HG03139 (cell line): ENCODE results near the gene MYCBPAP.
"Not testable (repeated sequence)": the region's sequence is repeated elsewhere in the genome, so short reads cannot be mapped to it uniquely, and the experiment has no call there.

Experiments
- ATAC-seq: cut with Tn5 transposase; IDR thresholded peaks from one replicate; pipeline ENCODE4 v1.9.1; 2021; ENCODE audit not compliant: unreplicated experiment

MYCBPAP gene

GRCh38 chr17:50470426-50470825 is 37.8 kb upstream of the MYCBPAP start:
- ATAC-seq, result no peak

GRCh38 chr17:50471009-50471905 is 37.0 kb upstream of the MYCBPAP start:
- ATAC-seq, result no peak

- no peak for ATAC-seq
These were observed 36.0 kb upstream of the MYCBPAP start for GRCh38 chr17:50472286-50472685.

GRCh38 chr17:50472761-50473161 is 35.5 kb upstream of the MYCBPAP start:
- ATAC-seq, result not testable (repeated sequence)

- no peak for ATAC-seq
These were observed 34.3 kb upstream of the MYCBPAP start for GRCh38 chr17:50473901-50474300.

- no peak for ATAC-seq
These were observed 33.7 kb upstream of the MYCBPAP start for GRCh38 chr17:50474523-50474922.

GRCh38 chr17:50475362-50475761 is 32.9 kb upstream of the MYCBPAP start:
- ATAC-seq, result no peak

- not testable (repeated sequence) for ATAC-seq
These were observed 32.3 kb upstream of the MYCBPAP start for GRCh38 chr17:50475775-50476544.

- ATAC-seq, result no peak
These were observed 31.5 kb upstream of the MYCBPAP start for GRCh38 chr17:50476545-50477315.

- no peak for ATAC-seq
These were observed 30.3 kb upstream of the MYCBPAP start for GRCh38 chr17:50477976-50478375.

- peak; percentile 83 for ATAC-seq
These were observed 29.6 kb upstream of the MYCBPAP start, which contains the start of gene RSAD1 for GRCh38 chr17:50478391-50479381. TSS of gene RSAD1 (plus strand) at chr17:50478860. CDS start at chr17:50478885, 25 bp downstream.

GRCh38 chr17:50479522-50480141 is 28.6 kb upstream of the MYCBPAP start:
- no peak for ATAC-seq

GRCh38 chr17:50480142-50480764 is 28.0 kb upstream of the MYCBPAP start:
- no peak for ATAC-seq

GRCh38 chr17:50480854-50481490 is 27.3 kb upstream of the MYCBPAP start:
- ATAC-seq, result no peak

GRCh38 chr17:50481648-50482047 is 26.6 kb upstream of the MYCBPAP start:
- no peak for ATAC-seq

- no peak for ATAC-seq
These were observed 26.1 kb upstream of the MYCBPAP start for GRCh38 chr17:50482110-50482509.

- no peak for ATAC-seq
These were observed 25.7 kb upstream of the MYCBPAP start for GRCh38 chr17:50482516-50482915.

- ATAC-seq, result no peak
These were observed 25.0 kb upstream of the MYCBPAP start for GRCh38 chr17:50483266-50483665.
